ENCODE results near the gene C1QC. TPM values are rescaled to one million over a fixed set of nuclear protein-coding genes. Genes with fewer than 3 reads are reported as not detected.

Gene C1QC
- total RNA-seq, 2 experiments from 2014 or later: not detected

GRCh38 chr1:22609291-22609690 is 34.1 kb upstream of the C1QC start:
- ChIA-PET POLR2A (no interaction called here), CTCF (no interaction called here)
- Mint-ChIP-seq H3K27me3 (peaks cover 20% of the 10 kb centered on the region), H3K4me3 (no peak overlapping the region), H3K9me3 (no peaks in the 10 kb centered on the region), H3K4me1 (no peaks in the 10 kb centered on the region), H3K27ac (no peak overlapping the region), H3K36me3 (ENCODE audit: low read depth) (no peaks in the 10 kb centered on the region)
- DNase-seq: no peak

GRCh38 chr1:22611530-22611947 is 31.9 kb upstream of the C1QC start:
- no peaks in the 10 kb centered on the region for H3K36me3 Mint-ChIP-seq (ENCODE audit: low read depth)
- no peaks in the 10 kb centered on the region for H3K9me3 Mint-ChIP-seq
- H3K27me3 Mint-ChIP-seq: peaks cover 4% of the 10 kb centered on the region
- no peaks in the 10 kb centered on the region for H3K4me1 Mint-ChIP-seq
- POLR2A ChIA-PET: no interaction called here
- no peak overlapping the region for H3K27ac Mint-ChIP-seq
- H3K4me3 Mint-ChIP-seq: no peak overlapping the region
- DNase-seq: peak; percentile 52
- CTCF ChIA-PET: interaction anchor here (0.5 to 0.8 kb wide), 2 partner anchors 11 to 520 kb away, joined by 3 read pairs; no protein-coding TSS in a partner anchor

GRCh38 chr1:22612671-22613571 is 30.5 kb upstream of the C1QC start:
- H3K9me3 Mint-ChIP-seq: no peaks in the 10 kb centered on the region
- ChIA-PET POLR2A (no interaction called here), CTCF (no interaction called here)
- no peaks in the 10 kb centered on the region for H3K27me3 Mint-ChIP-seq
- H3K36me3 Mint-ChIP-seq (ENCODE audit: low read depth): no peaks in the 10 kb centered on the region
- no peak overlapping the region for H3K4me3 Mint-ChIP-seq
- no peaks in the 10 kb centered on the region for H3K4me1 Mint-ChIP-seq
- no peak overlapping the region for H3K27ac Mint-ChIP-seq
- no peak for DNase-seq

- ChIA-PET CTCF (no interaction called here), POLR2A (no interaction called here)
- Mint-ChIP-seq H3K4me1 (no peaks in the 10 kb centered on the region), H3K27me3 (no peaks in the 10 kb centered on the region), H3K27ac (no peak overlapping the region), H3K36me3 (ENCODE audit: low read depth) (no peaks in the 10 kb centered on the region), H3K4me3 (no peak overlapping the region), H3K9me3 (no peaks in the 10 kb centered on the region)
- DNase-seq: no peak
Observed at GRCh38 chr1:22613572-22613918, 29.9 kb upstream of the C1QC start.

- no peaks in the 10 kb centered on the region for H3K9me3 Mint-ChIP-seq
- DNase-seq: no peak
- no peak overlapping the region for H3K27ac Mint-ChIP-seq
- POLR2A ChIA-PET: no interaction called here
- CTCF ChIA-PET: no interaction called here
- H3K4me3 Mint-ChIP-seq: no peak overlapping the region
- no peaks in the 10 kb centered on the region for H3K36me3 Mint-ChIP-seq (ENCODE audit: low read depth)
- H3K27me3 Mint-ChIP-seq: no peaks in the 10 kb centered on the region
- H3K4me1 Mint-ChIP-seq: no peaks in the 10 kb centered on the region
Observed at GRCh38 chr1:22613951-22614350, 29.5 kb upstream of the C1QC start.

GRCh38 chr1:22615886-22616285 is 27.5 kb upstream of the C1QC start:
- Mint-ChIP-seq H3K4me3 (no peak overlapping the region), H3K4me1 (no peaks in the 10 kb centered on the region), H3K36me3 (ENCODE audit: low read depth) (no peaks in the 10 kb centered on the region), H3K27me3 (no peaks in the 10 kb centered on the region), H3K27ac (no peak overlapping the region), H3K9me3 (no peaks in the 10 kb centered on the region)
- no peak for DNase-seq
- ChIA-PET CTCF (no interaction called here), POLR2A (no interaction called here)

- Mint-ChIP-seq H3K36me3 (ENCODE audit: low read depth) (no peaks in the 10 kb centered on the region), H3K27ac (no peak overlapping the region), H3K4me1 (no peaks in the 10 kb centered on the region), H3K27me3 (no peaks in the 10 kb centered on the region), H3K4me3 (no peak overlapping the region), H3K9me3 (no peaks in the 10 kb centered on the region)
- ChIA-PET POLR2A (no interaction called here), CTCF (no interaction called here)
- DNase-seq: no peak
Observed at GRCh38 chr1:22616571-22616970, 26.9 kb upstream of the C1QC start.

- DNase-seq: no peak
- no peaks in the 10 kb centered on the region for H3K27me3 Mint-ChIP-seq
- H3K9me3 Mint-ChIP-seq: no peaks in the 10 kb centered on the region
- H3K4me3 Mint-ChIP-seq: no peak overlapping the region
- ChIA-PET POLR2A (no interaction called here), CTCF (no interaction called here)
- H3K36me3 Mint-ChIP-seq (ENCODE audit: low read depth): no peaks in the 10 kb centered on the region
- H3K27ac Mint-ChIP-seq: no peak overlapping the region
- no peaks in the 10 kb centered on the region for H3K4me1 Mint-ChIP-seq
Observed at GRCh38 chr1:22618056-22618455, 25.4 kb upstream of the C1QC start.

- CTCF ChIA-PET: no interaction called here
- Mint-ChIP-seq H3K27me3 (no peaks in the 10 kb centered on the region), H3K9me3 (no peaks in the 10 kb centered on the region), H3K36me3 (ENCODE audit: low read depth) (no peaks in the 10 kb centered on the region), H3K27ac (no peak overlapping the region), H3K4me1 (no peaks in the 10 kb centered on the region), H3K4me3 (no peak overlapping the region)
- POLR2A ChIA-PET: no interaction called here
- DNase-seq: no peak
Observed at GRCh38 chr1:22619252-22619651, 24.2 kb upstream of the C1QC start.

GRCh38 chr1:22619798-22620197 is 23.6 kb upstream of the C1QC start:
- H3K4me1 Mint-ChIP-seq: no peaks in the 10 kb centered on the region
- POLR2A ChIA-PET: no interaction called here
- no peaks in the 10 kb centered on the region for H3K9me3 Mint-ChIP-seq
- CTCF ChIA-PET: no interaction called here
- DNase-seq: no peak
- H3K4me3 Mint-ChIP-seq: no peak overlapping the region
- H3K27ac Mint-ChIP-seq: no peak overlapping the region
- no peaks in the 10 kb centered on the region for H3K27me3 Mint-ChIP-seq
- no peaks in the 10 kb centered on the region for H3K36me3 Mint-ChIP-seq (ENCODE audit: low read depth)

- ChIA-PET POLR2A (no interaction called here), CTCF (no interaction called here)
- Mint-ChIP-seq H3K27ac (no peak overlapping the region), H3K27me3 (no peaks in the 10 kb centered on the region), H3K36me3 (ENCODE audit: low read depth) (no peaks in the 10 kb centered on the region), H3K4me3 (no peak overlapping the region), H3K9me3 (no peaks in the 10 kb centered on the region), H3K4me1 (no peaks in the 10 kb centered on the region)
- no peak for DNase-seq
Observed at GRCh38 chr1:22621761-22622160, 21.7 kb upstream of the C1QC start.

GRCh38 chr1:22625262-22625925 is 18.0 kb upstream of the C1QC start:
- DNase-seq: no peak
- ChIA-PET CTCF (no interaction called here), POLR2A (no interaction called here)
- Mint-ChIP-seq H3K4me3 (no peak overlapping the region), H3K27ac (no peak overlapping the region), H3K4me1 (no peaks in the 10 kb centered on the region), H3K27me3 (peaks cover 9% of the 10 kb centered on the region), H3K9me3 (no peaks in the 10 kb centered on the region), H3K36me3 (ENCODE audit: low read depth) (no peaks in the 10 kb centered on the region)

- DNase-seq: no peak
- Mint-ChIP-seq H3K27me3 (peaks cover 12% of the 10 kb centered on the region), H3K27ac (no peak overlapping the region), H3K4me1 (no peaks in the 10 kb centered on the region), H3K4me3 (no peak overlapping the region), H3K9me3 (no peaks in the 10 kb centered on the region), H3K36me3 (ENCODE audit: low read depth) (no peaks in the 10 kb centered on the region)
- CTCF ChIA-PET: no interaction called here
- POLR2A ChIA-PET: no interaction called here
Observed at GRCh38 chr1:22626237-22627157, 16.9 kb upstream of the C1QC start.

Data from activated CD4-positive, alpha-beta memory T cell treated with anti-CD3 and anti-CD28 coated beads, Interleukin-2, amount 10 ng/mL, durations not matched to agents 7 days and 5 days (primary cell).